ENCODE data around the gene DNAH10.
"Not testable (repeated sequence)": the region's sequence is repeated elsewhere in the genome, so short reads cannot be mapped to it uniquely, and the experiment has no call there.

The DNAH10 gene

DNA sequence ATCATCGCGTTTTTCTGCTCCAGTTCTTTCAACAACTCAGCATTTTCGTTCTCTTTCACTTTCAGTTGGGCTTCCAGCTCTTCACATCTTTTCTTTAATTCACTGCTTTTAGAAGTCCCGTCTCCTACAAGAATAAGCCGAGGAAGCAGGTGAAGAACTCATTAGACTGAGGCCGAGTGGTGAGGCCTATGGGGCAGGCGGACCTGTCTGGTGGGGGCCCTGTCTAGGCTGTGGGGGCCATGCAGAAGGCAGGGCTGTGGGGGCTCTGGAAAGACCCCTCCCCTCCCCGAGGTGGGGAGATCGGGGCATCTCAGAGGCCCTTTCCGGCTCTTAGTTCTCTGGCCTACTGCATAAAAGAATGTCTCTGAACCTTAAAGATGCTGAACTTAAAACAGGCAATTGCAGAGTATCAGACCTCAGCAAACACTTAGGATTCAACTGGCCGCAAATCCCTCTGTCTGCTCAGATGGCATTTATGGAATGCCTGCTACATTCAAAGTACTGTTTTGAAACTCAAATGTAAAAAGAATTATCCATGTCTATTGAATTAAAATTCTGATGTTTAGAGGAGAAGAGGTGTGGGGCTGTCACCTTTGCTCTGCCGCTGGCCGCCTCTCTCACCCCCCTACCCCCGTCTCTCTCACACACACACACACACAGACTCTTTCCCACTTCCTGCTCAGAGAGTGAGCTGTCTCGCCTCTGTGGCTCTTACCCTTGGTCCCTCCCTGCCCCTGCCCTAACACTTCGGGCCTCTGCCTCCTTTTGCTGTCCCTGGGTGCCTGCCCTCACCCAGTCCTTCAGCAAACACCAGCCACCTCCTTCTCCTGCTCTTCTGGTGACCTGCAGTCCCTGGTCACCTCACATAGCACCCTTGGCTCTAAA, 175.8 kb downstream of the DNAH10 start:
- DNase-seq, result no peak

DNA sequence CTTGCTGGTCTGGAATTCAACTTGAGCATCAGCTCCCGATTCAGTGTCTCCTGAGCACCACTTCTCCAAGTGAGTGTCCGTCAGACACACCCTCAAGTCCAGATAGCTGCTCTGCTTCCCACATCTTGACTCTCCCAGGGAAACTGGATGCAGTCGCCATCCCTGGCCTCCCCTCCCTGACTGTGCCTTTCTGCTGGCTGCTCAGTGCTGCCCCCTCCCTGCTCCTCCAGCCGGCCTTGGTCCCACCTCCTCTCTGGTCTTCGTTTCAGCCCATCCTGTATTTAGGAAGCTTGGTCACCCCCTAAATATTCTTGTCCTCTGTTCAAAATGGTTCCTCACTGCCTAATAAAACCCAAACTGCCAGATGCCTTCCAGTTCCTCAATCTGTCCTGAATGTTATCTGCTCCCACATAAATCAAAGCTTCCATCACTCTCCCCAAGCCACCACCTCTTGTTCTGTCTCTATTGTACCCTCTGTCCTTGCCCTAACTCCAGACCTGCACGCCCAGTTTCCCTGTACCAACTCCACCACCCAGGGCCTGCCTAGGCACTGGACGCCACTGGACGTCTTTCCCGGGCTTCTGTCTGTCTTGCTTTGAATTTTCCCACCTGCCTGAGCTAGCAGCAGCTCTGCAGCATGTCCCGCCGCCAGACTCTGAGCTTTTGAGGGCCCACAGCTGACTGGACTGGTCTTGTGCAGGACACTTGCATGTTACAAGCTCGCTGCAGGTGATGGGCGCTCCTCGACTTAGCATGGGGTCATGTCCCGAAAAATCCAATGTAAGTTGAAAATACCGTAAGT, 176.8 kb downstream of the DNAH10 start:
- DNase-seq, result no peak

DNA sequence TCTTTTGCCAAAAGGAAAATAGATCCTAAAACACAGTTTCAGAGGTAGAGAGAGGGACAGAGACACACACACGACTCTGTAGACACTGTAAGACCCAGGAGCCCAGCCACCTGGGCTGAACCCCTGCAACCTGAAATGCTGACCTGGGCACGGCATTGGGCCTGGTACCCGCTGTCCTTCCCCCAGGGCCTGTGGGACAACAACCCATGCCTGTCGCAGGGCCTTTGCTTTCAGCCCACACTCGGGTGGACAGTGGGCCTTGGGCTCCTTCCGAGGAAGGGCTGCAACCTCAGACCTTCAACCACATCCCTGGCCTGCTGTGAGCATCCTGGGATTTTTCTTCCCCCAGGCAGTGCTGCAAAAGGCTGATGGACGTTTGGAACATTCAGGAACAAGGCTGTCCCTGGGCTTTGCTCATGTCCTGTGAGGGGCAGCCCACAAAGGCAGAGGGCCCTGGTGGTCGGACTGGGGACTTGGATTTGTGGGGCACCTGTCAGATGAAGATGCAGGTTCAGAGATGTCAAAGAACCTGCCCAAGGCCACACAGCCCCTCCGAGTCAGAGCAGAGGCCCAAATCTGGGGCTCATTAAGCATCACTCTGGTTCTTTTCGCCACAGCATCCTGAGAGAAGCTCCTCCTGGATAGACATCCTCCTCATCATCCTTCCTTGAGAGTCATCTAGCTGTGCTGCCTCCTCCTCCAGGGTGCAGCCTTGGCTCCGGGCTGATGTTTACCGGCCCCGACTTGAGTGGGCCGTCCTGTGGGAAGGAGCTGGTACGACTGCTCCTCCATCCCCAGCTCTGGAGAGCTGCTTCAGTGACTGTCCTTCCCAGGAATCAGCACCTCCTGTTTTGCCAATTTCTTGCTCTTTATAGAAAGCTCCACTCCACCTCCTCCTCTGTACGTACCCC, 177.9 kb downstream of the DNAH10 start:
- DNase-seq, result no peak

DNA sequence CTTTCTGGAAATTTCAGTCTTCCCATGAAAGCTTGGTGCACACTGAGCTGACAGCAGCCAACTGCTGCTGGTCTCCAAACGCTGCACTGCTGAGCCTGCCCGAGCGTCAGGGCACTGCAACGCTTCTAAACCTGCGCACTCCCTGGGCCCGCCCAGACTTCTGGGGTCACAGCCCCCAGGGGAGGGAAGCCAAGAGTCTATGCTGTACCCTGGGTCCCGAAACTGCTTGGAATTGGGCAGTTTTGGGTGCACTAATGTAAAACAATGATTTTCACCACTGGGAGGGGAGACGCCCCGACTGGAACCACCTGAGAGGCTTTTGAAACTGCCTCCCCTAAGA, 178.5 kb downstream of the DNAH10 start:
- DNase-seq, result no peak

DNA sequence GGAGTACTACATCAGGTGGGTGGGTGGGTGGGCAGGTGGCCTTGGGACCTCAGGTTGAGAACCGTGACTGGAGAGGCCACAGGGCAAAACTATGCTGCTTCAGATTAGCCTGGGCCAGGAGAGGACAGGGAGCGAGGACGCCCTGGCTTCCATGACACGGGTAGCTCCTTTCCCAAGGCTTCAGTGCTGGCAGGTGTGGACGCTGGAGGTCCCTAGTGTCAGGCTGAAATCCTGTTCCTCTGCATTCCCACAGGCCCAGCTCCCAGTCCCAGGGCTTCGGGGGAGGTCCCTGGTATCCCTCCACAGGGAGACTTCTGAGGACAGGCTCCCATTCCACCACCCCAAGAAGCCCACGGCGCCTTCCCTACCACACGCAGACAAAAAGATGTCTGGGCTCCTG, 178.9 kb downstream of the DNAH10 start:
- DNase-seq, result no peak

DNA sequence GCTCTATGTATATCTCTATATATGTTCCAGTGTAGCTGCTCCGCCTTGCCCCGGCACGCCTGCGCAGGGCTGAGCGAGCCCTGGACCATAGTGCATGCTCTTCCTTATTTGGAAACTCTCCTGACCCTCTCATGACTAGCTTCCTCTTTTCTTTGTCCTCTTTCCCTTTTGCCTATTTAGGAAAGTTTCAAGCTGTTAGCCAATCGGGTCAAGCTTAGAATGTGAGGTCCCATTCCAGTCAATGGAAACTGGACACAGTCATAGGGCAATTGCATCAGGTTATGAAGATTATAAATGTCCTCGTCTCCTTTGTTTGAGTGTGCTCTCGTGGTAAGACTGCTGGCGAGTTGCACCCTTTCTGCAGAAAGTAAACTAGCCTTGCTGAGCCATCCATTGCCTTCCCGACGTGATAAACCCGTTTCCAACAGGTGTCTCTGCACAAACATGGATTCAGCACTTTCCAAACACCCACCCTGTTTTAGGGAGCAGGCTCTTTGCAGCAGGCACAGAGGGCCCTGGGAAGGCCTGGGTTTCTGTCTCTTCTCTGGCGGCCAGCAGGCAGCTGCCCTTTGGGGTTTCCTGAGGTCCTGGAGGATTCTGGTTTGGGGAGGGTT, 179.6 kb downstream of the DNAH10 start:
- DNase-seq, result no peak

DNA sequence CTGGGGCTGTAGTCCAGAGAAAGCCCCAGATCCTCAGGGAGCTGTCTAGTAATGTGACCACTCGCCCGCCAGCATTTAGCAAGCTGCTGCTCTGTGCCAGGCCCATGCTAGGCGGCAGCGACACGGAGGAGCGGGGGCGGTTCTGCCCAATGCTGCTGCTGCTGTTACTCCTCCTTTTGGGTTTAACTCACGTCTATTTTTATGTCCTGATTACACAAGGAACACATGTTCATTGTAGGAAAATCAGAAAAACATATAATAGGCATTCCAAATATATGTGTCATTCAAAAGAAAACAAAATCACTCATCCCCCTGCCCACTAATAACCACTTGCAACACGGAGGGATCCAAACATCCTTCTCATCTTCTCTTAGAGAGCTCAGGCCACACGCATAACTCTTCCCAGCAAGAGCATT, 180.1 kb downstream of the DNAH10 start:
- DNase-seq, result no peak

DNA sequence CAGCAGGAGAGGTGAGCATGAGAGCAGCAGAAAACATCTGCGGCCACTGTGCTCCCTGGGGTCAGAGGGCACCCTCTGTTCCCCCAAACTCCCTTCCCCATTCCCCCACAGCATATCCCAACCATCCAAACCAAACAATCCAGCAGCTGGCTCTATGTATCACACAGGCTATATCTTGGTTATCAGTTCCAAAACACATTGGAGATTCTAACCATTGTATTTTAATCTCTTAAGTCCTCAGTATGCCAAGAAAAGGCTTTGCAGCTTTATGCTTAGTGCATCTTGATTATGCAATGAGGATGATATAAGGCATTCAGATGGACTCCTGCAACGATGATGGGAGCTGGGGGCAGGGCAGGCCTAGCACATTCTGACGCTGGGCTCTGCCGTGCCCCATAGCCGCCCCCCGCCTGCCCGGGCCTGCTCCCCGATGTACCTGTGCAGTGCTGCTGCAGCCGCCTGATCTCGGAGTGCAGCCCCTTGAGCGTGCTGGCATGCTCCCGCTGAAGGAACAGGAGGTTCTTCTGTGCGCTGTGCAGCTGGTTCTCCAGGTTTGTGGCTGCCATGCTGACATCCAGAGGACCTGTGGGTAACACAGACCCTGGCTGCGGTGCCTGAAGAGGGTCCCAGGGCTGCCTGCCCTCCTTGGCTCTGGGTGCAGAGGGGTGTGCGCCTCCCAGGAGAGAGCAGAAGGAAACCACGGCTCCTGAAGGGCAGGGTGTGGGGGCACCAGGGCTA, 181.0 kb downstream of the DNAH10 start:
- no peak for DNase-seq

DNA sequence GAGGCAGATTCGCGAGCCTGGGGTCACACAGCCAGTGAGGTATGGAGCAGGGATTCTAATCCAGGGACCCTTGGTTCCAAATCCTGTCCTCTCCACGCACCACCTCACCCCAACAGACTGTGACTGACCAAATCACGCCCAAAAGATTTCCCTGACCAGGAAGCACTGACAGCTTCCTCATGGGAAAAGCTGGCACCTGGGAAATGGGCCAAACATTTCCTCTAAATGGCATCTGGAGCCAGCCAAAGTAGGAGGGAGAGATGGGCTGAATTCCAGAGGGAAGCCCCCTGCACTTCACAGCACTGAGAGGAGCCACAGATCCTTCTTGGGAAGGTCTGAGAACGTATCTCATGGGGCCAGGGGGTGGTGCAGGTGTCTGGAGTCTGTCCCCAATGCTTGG, 181.7 kb downstream of the DNAH10 start:
- no peak for DNase-seq

GRCh38 chr12:123944696-123945095, 182.6 kb downstream of the DNAH10 start:
- DNase-seq, result no peak

DNA sequence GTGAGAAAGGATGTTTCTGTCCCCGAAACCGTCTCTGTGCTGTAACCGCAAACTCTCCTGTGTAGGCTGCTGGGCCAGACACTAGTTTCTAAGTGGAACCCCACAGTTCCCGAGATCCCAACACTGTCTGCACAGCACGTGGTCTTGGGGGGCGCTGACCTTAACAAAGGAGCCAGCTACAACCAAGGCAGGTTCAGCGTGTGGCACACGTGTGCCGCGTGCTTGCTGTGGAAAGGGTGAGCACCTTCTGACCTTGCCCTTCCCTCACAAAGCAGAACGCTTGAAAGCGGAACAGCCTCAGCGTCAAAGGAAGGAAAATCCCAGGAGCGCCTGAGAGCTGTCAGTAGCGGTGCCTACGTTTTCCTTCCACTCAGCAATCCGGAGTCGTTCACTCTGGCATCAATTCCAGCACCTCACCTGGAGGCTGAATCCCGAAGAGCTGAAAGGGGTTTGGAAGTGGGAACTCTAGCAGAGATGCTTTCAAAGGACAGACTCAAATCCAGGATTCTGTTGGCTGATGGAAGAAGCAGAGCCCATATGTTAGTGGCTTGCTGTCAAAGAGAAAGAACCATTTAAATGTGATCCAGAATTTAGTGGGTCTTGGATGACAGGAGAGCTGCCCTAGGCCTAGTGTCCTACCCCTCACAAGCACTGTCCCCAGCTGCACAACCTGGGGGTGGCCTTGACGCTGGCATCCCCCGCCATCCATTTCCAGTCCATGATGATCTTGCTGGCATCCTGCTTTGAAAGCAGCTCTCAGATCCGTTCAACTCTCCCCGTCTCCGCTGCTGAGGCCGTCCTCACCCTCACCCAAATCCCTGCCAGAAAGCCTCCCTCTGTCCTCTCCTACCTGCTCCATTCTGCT, 183.4 kb downstream of the DNAH10 start:
- DNase-seq, result no peak

DNA sequence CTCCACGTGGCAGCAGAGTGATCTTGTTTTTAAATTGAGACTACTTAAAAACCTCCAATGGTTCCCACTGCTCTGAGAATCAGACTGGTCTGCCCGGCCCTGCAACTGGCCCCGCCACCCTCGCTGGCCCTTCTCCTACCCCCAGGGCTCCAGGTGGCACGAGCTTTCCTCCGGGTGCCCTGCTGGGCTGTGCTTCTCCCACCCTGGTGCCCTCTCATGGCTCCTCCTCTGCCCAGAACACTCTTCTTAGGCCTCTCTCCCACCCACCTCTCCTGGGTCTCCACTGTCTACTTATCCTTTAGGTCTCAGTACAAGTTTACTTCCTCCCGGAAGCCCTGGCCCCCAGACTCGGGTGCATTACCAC, 184.0 kb downstream of the DNAH10 start:
- no peak for DNase-seq

GRCh38 chr12:123946516-123947505, 184.7 kb downstream of the DNAH10 start:
- peak in 1 of 2 donors; percentile 22 for DNase-seq

- not testable (repeated sequence) for DNase-seq
Observed at GRCh38 chr12:123947531-123947930, 185.4 kb downstream of the DNAH10 start.

DNA sequence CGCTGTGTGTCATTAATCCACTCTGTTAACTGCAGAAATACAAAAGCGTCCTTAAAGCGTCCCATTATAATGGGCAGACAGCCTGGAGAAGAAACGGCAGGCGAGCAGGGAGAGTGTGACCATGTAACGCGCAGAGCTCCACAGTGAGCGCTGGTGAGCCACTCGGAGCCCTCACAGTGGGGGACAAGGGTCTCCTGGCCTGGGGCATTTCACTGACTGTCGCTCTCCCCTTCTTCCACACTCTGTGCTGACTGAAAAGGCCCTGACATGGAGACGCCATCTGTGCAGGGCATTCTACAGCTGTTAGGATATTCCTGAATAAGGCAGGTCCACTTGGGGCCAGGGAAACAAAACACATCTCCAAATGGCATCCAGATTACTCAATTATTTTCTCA, 186.3 kb downstream of the DNAH10 start:
- DNase-seq, result peak in 1 of 2 donors; percentile 41

- DNase-seq, result no peak
Observed at GRCh38 chr12:123948796-123949769, 187.0 kb downstream of the DNAH10 start.

GRCh38 chr12:123949770-123950165, 187.7 kb downstream of the DNAH10 start:
- DNase-seq, result no peak
